SK-N-SH treated with all-trans-retinoic acid at 6 μM for 48 hours (cell line): Measurements from ENCODE around the gene NRARP.

Experiments used
- ATAC-seq: fragments of 200-7000 bp; cut with Tn5 transposase; 3 replicates; pipeline ENCODE4 v1.9.1; 2020; ENCODE audit warnings: mild to moderate bottlenecking, moderate library complexity
- BACH2 ChIP-seq: fragments of 250-450 bp; sonication (Bioruptor Pico); IDR thresholded peaks from 2 replicates; pipeline ENCODE4 v1.9.0; 2021; ENCODE audit warnings: mild to moderate bottlenecking, borderline replicate concordance
- CREB5 ChIP-seq: fragments of 250-450 bp; sonication (Bioruptor Pico); IDR thresholded peaks from 2 replicates; pipeline ENCODE4 v1.5.1; 2020; ENCODE audit warnings: low read depth, mild to moderate bottlenecking, moderate library complexity
- CSDC2 ChIP-seq: fragments of 250-450 bp; sonication (Bioruptor Pico); IDR thresholded peaks from 2 replicates; pipeline ENCODE4 v1.5.0; 2020; ENCODE audit warnings: mild to moderate bottlenecking, moderate library complexity
- ESRRG ChIP-seq: fragments of 250-450 bp; sonication (Bioruptor Pico); IDR thresholded peaks from 2 replicates; pipeline ENCODE4 v1.6.1; 2021; ENCODE audit warnings: mild to moderate bottlenecking
- GLIS3 ChIP-seq: fragments of 250-450 bp; sonication (Bioruptor Pico); IDR thresholded peaks from 2 replicates; pipeline ENCODE4 v1.5.0; 2020; ENCODE audit warnings: mild to moderate bottlenecking, moderate library complexity
- OSR1 ChIP-seq: fragments of 250-450 bp; sonication (Bioruptor Pico); IDR thresholded peaks from 2 replicates; pipeline ENCODE4 v1.8.0; 2022; ENCODE audit warnings: moderate library complexity, mild to moderate bottlenecking, inconsistent platforms
- PATZ1 ChIP-seq: fragments of 250-450 bp; sonication (Bioruptor Pico); IDR thresholded peaks from 2 replicates; pipeline ENCODE4 v1.8.0; 2020; ENCODE audit warnings: mild to moderate bottlenecking, moderate library complexity, borderline replicate concordance
- RARB ChIP-seq: fragments of 250-450 bp; sonication (Bioruptor Pico); IDR thresholded peaks from 2 replicates; pipeline ENCODE4 v1.8.0; 2021; ENCODE audit warnings: mild to moderate bottlenecking, moderate library complexity
- SNAI2 ChIP-seq: fragments of 250-450 bp; sonication (Bioruptor Pico); IDR thresholded peaks from 2 replicates; pipeline ENCODE4 v1.5.0; 2020; ENCODE audit warnings: mild to moderate bottlenecking, moderate library complexity
- TCF4 ChIP-seq: fragments of 250-450 bp; sonication (Bioruptor Pico); IDR thresholded peaks from 2 replicates; pipeline ENCODE4 v1.8.0; 2021; ENCODE audit warnings: mild to moderate bottlenecking, moderate library complexity, borderline replicate concordance
- TOX ChIP-seq: fragments of 250-450 bp; sonication (Bioruptor Pico); IDR thresholded peaks from 2 replicates; pipeline ENCODE4 v1.8.0; 2021; ENCODE audit warnings: mild to moderate bottlenecking, moderate library complexity, borderline replicate concordance
- ZFP3 ChIP-seq: fragments of 250-450 bp; sonication (Bioruptor Pico); IDR thresholded peaks from 2 replicates; pipeline ENCODE4 v1.5.0; 2020; ENCODE audit warnings: mild to moderate bottlenecking, moderate library complexity
- ZFP30 ChIP-seq: fragments of 450-650 bp; formaldehyde crosslinking; IDR thresholded peaks from 2 replicates; pipeline ENCODE4 v1.5.0; 2022; ENCODE audit warnings: mild to moderate bottlenecking, moderate library complexity
- ZNF70 ChIP-seq: fragments of 450-650 bp; formaldehyde crosslinking; IDR thresholded peaks from 2 replicates; pipeline ENCODE4 v1.5.0; 2020; ENCODE audit warnings: mild to moderate bottlenecking, moderate library complexity
- ZNF8 ChIP-seq: fragments of 450-650 bp; formaldehyde crosslinking; IDR thresholded peaks from 2 replicates; pipeline ENCODE4 v1.5.0; 2020; ENCODE audit warnings: mild to moderate bottlenecking, moderate library complexity
- TF ChIP-seq, protein P1 (sequence below): fragments of 250-450 bp; sonication (Bioruptor Pico); IDR thresholded peaks from 2 replicates; pipeline ENCODE4 v1.8.0; 2021; ENCODE audit warnings: low read depth, mild to moderate bottlenecking, moderate library complexity, borderline replicate concordance

NRARP gene

DNA sequence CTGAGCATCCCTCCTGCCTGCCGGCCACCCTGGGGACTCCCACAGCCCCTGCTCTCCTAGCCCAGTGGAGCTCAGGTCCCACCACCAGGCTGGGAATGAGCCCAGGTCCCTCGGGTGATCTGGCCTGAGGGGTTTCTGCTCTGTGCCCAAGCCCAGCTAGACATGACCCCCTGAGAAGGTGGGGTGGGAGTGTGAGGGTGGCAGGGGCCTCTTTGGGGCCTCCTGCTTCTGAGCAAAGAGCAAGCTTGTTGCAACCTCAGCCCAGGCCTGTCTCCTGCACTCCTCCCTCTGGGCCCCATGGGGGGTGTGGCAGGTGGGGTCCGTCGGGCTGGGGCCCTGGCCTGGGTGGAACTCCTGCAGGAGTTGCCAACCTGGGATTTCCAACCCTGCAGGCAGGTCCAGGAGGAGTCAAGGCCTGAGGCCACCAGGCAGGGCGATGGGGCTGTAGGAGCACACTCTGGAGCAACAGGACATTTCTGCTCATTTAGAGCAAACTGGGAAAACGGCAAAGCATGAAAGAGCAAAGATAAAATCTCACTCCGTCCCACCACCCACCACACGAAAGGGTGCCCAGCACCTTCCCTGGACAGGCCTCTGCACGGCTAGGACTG, 11.4 kb upstream of the NRARP start:
- no peak for ATAC-seq

GRCh38 chr9:137312852-137313325, 10.8 kb upstream of the NRARP start:
- ATAC-seq, result no peak
- TF ChIP-seq, protein P1, sequence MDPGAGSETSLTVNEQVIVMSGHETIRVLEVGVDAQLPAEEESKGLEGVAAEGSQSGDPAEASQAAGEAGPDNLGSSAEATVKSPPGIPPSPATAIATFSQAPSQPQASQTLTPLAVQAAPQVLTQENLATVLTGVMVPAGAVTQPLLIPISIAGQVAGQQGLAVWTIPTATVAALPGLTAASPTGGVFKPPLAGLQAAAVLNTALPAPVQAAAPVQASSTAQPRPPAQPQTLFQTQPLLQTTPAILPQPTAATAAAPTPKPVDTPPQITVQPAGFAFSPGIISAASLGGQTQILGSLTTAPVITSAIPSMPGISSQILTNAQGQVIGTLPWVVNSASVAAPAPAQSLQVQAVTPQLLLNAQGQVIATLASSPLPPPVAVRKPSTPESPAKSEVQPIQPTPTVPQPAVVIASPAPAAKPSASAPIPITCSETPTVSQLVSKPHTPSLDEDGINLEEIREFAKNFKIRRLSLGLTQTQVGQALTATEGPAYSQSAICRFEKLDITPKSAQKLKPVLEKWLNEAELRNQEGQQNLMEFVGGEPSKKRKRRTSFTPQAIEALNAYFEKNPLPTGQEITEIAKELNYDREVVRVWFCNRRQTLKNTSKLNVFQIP (CRISPR knock-in tag), result no peak
- TF ChIP-seq ZNF70 (CRISPR knock-in tag) (no peak), ZFP3 (no peak), CSDC2 (no peak), GLIS3 (CRISPR knock-in tag) (no peak), TOX (CRISPR knock-in tag) (no peak), TCF4 (CRISPR knock-in tag) (no peak), SNAI2 (CRISPR knock-in tag) (no peak), ZFP30 (CRISPR knock-in tag) (no peak)

More for the DNA sequence above, 11.4 kb upstream of the NRARP start:
- TF ChIP-seq BACH2 (CRISPR knock-in tag), result no peak
- TF ChIP-seq RARB (CRISPR knock-in tag), result no peak

- no peak for ATAC-seq
- TF ChIP-seq BACH2 (CRISPR knock-in tag), result no peak
- TF ChIP-seq TOX (CRISPR knock-in tag), result no peak
- TF ChIP-seq ZNF8 (CRISPR knock-in tag), result no peak
- TF ChIP-seq, protein P1 (CRISPR knock-in tag), result no peak
- TF ChIP-seq CREB5 (CRISPR knock-in tag), result no peak
- no peak for TF ChIP-seq ESRRG (CRISPR knock-in tag)
- TF ChIP-seq ZFP3, result no peak
- no peak for TF ChIP-seq TCF4 (CRISPR knock-in tag)
- no peak for TF ChIP-seq RARB (CRISPR knock-in tag)
- no peak for TF ChIP-seq OSR1
- no peak for TF ChIP-seq CSDC2
- no peak for TF ChIP-seq SNAI2 (CRISPR knock-in tag)
- no peak for TF ChIP-seq ZNF70 (CRISPR knock-in tag)
Observed at GRCh38 chr9:137311986-137312851, 10.1 kb upstream of the NRARP start.

GRCh38 chr9:137311171-137311985, 9.3 kb upstream of the NRARP start:
- TF ChIP-seq ZNF70 (CRISPR knock-in tag) (no peak), OSR1 (no peak), ZFP30 (CRISPR knock-in tag) (no peak)
- no peak for ATAC-seq

- TF ChIP-seq OSR1 (no peak), PATZ1 (CRISPR knock-in tag) (no peak), ZNF8 (CRISPR knock-in tag) (no peak)
- no peak for ATAC-seq
Observed at GRCh38 chr9:137310189-137311052, 8.3 kb upstream of the NRARP start.
